ENCODE results near the gene AADACL4.

- TF ChIP-seq SETDB1 (IDR thresholded peaks at IDR 0.05; ENCODE audit: insufficient read length, low read length) (no peak), ZNF19 (tag by site-specific recombination; IDR thresholded peaks at IDR 0.05; ENCODE audit: low read depth) (no peak), CTCF (tag by site-specific recombination; IDR thresholded peaks at IDR 0.05) (no peak), GLIS1 (tag by site-specific recombination; IDR thresholded peaks at IDR 0.05) (no peak), ZBTB8A (tag by site-specific recombination; IDR thresholded peaks at IDR 0.05) (no peak)
Measured at GRCh38 chr1:12617511-12617900, 26.4 kb upstream of the AADACL4 start.
